ENCODE measurements around the gene DGKB. TPM values are rescaled to one million over a fixed set of nuclear protein-coding genes. Genes with fewer than 3 reads are reported as not detected.

DGKB gene
- total RNA-seq, 1 donor from 2014 or later: not detected

- H3K9me3 ChIP-seq: no peaks in the 10 kb centered on the region
- no peak for TF ChIP-seq CTCF (IDR thresholded peaks at IDR 0.05)
- H3K4me1 ChIP-seq: no peaks in the 10 kb centered on the region
- no peaks in the 10 kb centered on the region for H3K27me3 ChIP-seq
- DNase-seq (ENCODE audit: low spot score in 2 of 2): no peak
- no peak overlapping the region for H3K27ac ChIP-seq
- H3K36me3 ChIP-seq: no peaks in the 10 kb centered on the region
- no peak overlapping the region for H3K4me3 ChIP-seq
- intact Hi-C loops (cut with DNase I): no loop called here
These were observed 3.5 kb downstream of the DGKB start for GRCh38 chr7:14899030-14899429.

- Histone ChIP-seq H3K27ac (no peak overlapping the region), H3K4me1 (no peaks in the 10 kb centered on the region), H3K27me3 (no peaks in the 10 kb centered on the region), H3K4me3 (no peak overlapping the region), H3K9me3 (no peaks in the 10 kb centered on the region), H3K36me3 (no peaks in the 10 kb centered on the region)
- TF ChIP-seq CTCF (IDR thresholded peaks at IDR 0.05): no peak
- no peak for DNase-seq (ENCODE audit: low spot score in 2 of 2)
- intact Hi-C loops (cut with DNase I): no loop called here
These were observed 6.1 kb downstream of the DGKB start for GRCh38 chr7:14896461-14896860.

GRCh38 chr7:14894826-14895225 lies 7.7 kb downstream of the DGKB start:
- Histone ChIP-seq H3K4me3 (no peak overlapping the region), H3K27me3 (no peaks in the 10 kb centered on the region), H3K36me3 (no peaks in the 10 kb centered on the region), H3K27ac (no peak overlapping the region), H3K9me3 (no peaks in the 10 kb centered on the region), H3K4me1 (no peaks in the 10 kb centered on the region)
- intact Hi-C loops (cut with DNase I): no loop called here
- no peak for DNase-seq (ENCODE audit: low spot score in 2 of 2)
- no peak for TF ChIP-seq CTCF (IDR thresholded peaks at IDR 0.05)

GRCh38 chr7:14892961-14893360 lies 9.6 kb downstream of the DGKB start:
- intact Hi-C loops (cut with DNase I): no loop called here
- no peaks in the 10 kb centered on the region for H3K36me3 ChIP-seq
- H3K27ac ChIP-seq: no peak overlapping the region
- DNase-seq (ENCODE audit: low spot score in 2 of 2): no peak
- no peaks in the 10 kb centered on the region for H3K27me3 ChIP-seq
- no peaks in the 10 kb centered on the region for H3K9me3 ChIP-seq
- no peaks in the 10 kb centered on the region for H3K4me1 ChIP-seq
- TF ChIP-seq CTCF (IDR thresholded peaks at IDR 0.05): no peak
- H3K4me3 ChIP-seq: no peak overlapping the region

GRCh38 chr7:14891289-14891688 lies 11.3 kb downstream of the DGKB start:
- no peaks in the 10 kb centered on the region for H3K36me3 ChIP-seq
- intact Hi-C loops (cut with DNase I): no loop called here
- no peaks in the 10 kb centered on the region for H3K9me3 ChIP-seq
- TF ChIP-seq CTCF (IDR thresholded peaks at IDR 0.05): no peak
- H3K27me3 ChIP-seq: no peaks in the 10 kb centered on the region
- no peak overlapping the region for H3K4me3 ChIP-seq
- H3K27ac ChIP-seq: no peak overlapping the region
- no peaks in the 10 kb centered on the region for H3K4me1 ChIP-seq
- no peak for DNase-seq (ENCODE audit: low spot score in 2 of 2)

- H3K27me3 ChIP-seq: no peaks in the 10 kb centered on the region
- no peak overlapping the region for H3K4me3 ChIP-seq
- no peak for TF ChIP-seq CTCF (IDR thresholded peaks at IDR 0.05)
- no peaks in the 10 kb centered on the region for H3K9me3 ChIP-seq
- H3K36me3 ChIP-seq: no peaks in the 10 kb centered on the region
- intact Hi-C loops (cut with DNase I): no loop called here
- no peaks in the 10 kb centered on the region for H3K4me1 ChIP-seq
- H3K27ac ChIP-seq: no peak overlapping the region
- DNase-seq (ENCODE audit: low spot score in 2 of 2): no peak
These were observed 13.6 kb downstream of the DGKB start for GRCh38 chr7:14888962-14889361.

Measured in ascending aorta (tissue), 2 donors.